H9 (cell line): ENCODE data around the gene BRWD1. TPM values are rescaled to one million over a fixed set of nuclear protein-coding genes. Genes with fewer than 3 reads are reported as not detected.
A peak's percentile ranks its signal among the peaks of the same experiment; 100 is the strongest.

Experiments used
- DNase-seq: peaks from one replicate; pipeline ENCODE4 v3.0.0-alpha.2; 2017
- H2AFZ ChIP-seq: one replicate; pipeline ENCODE4 v1.6.1; 2013; ENCODE audit warnings: mild to moderate bottlenecking, low read length, control low read depth, moderate library complexity
- H2AK5ac ChIP-seq: 2 replicates; pipeline ENCODE4 v1.6.1; 2013; ENCODE audit warnings: low read length, control low read depth, mixed read lengths; ENCODE audit not compliant: insufficient read length
- H2BK120ac ChIP-seq: one replicate; pipeline ENCODE4 v1.6.1; 2013; ENCODE audit warnings: low read depth, mild to moderate bottlenecking, low read length, control low read depth, inconsistent platforms; ENCODE audit not compliant: poor library complexity, severe bottlenecking
- H2BK12ac ChIP-seq: 2 replicates; pipeline ENCODE4 v1.6.1; 2013; ENCODE audit warnings: low read length, control low read depth, mixed read lengths, low read depth; ENCODE audit not compliant: insufficient read length
- H2BK15ac ChIP-seq: 2 replicates; pipeline ENCODE4 v1.6.1; 2013; ENCODE audit warnings: low read depth, low read length, control low read depth
- H2BK20ac ChIP-seq: one replicate; pipeline ENCODE4 v1.6.1; 2013; ENCODE audit warnings: low read depth, mild to moderate bottlenecking, low read length, control low read depth, inconsistent platforms; ENCODE audit not compliant: poor library complexity, severe bottlenecking
- H2BK5ac ChIP-seq: 2 replicates; pipeline ENCODE4 v1.6.1; 2013; ENCODE audit warnings: low read length, control low read depth, mixed read lengths; ENCODE audit not compliant: insufficient read length
- H3K14ac ChIP-seq: 2 replicates; pipeline ENCODE4 v1.6.1; 2013; ENCODE audit warnings: low read length, control low read depth; ENCODE audit not compliant: insufficient read depth
- H3K18ac ChIP-seq: 2 replicates; pipeline ENCODE4 v1.6.1; 2013; ENCODE audit warnings: low read depth, mild to moderate bottlenecking, mixed read lengths, low read length, control low read depth; ENCODE audit not compliant: insufficient read length
- H3K23ac ChIP-seq: 2 replicates; pipeline ENCODE4 v1.6.1; 2013; ENCODE audit warnings: low read length, control low read depth, mixed read lengths, low read depth; ENCODE audit not compliant: insufficient read length
- H3K23me2 ChIP-seq: 2 replicates; pipeline ENCODE4 v1.6.1; 2013; ENCODE audit warnings: low read depth, mild to moderate bottlenecking, mixed read lengths, low read length, control low read depth; ENCODE audit not compliant: insufficient read length, poor library complexity, severe bottlenecking
- H3K27ac ChIP-seq: 2 replicates; pipeline ENCODE4 v1.5.1; 2013; ENCODE audit warnings: low read length, control low read depth, mixed read lengths, low read depth; ENCODE audit not compliant: insufficient read length
- H3K27me3 ChIP-seq: 2 replicates; pipeline ENCODE4 v1.6.1; 2013; ENCODE audit warnings: low read length, control low read depth, inconsistent platforms; ENCODE audit not compliant: insufficient read depth
- H3K4ac ChIP-seq: 2 replicates; pipeline ENCODE4 v1.6.1; 2013; ENCODE audit warnings: low read depth, mild to moderate bottlenecking, control low read depth, inconsistent platforms, low read length, moderate library complexity
- H3K4me1 ChIP-seq: 2 replicates; pipeline ENCODE4 v1.6.1; 2013; ENCODE audit warnings: low read length, control low read depth, inconsistent platforms; ENCODE audit not compliant: insufficient read depth
- H3K4me2 ChIP-seq: 2 replicates; pipeline ENCODE4 v1.6.1; 2013; ENCODE audit warnings: low read length, control low read depth, mixed read lengths; ENCODE audit not compliant: insufficient read length, insufficient read depth
- H3K56ac ChIP-seq: 2 replicates; pipeline ENCODE4 v1.6.1; 2013; ENCODE audit warnings: low read depth, mild to moderate bottlenecking, mixed read lengths, low read length, control low read depth; ENCODE audit not compliant: insufficient read length
- H3K79me1 ChIP-seq: 2 replicates; pipeline ENCODE4 v1.6.1; 2013; ENCODE audit warnings: low read depth, mild to moderate bottlenecking, moderate library complexity, low read length, control low read depth, inconsistent platforms; ENCODE audit not compliant: insufficient read depth, poor library complexity, severe bottlenecking
- H3K79me2 ChIP-seq: 2 replicates; pipeline ENCODE4 v1.6.1; 2013; ENCODE audit warnings: low read length, control low read depth, inconsistent platforms; ENCODE audit not compliant: insufficient read depth
- H3K9ac ChIP-seq: 2 replicates; pipeline ENCODE4 v1.6.1; 2013; ENCODE audit warnings: low read length, control low read depth, mixed read lengths; ENCODE audit not compliant: insufficient read length; ENCODE audit errors: extremely low read depth
- H3K9me3 ChIP-seq: one replicate; pipeline ENCODE4 v1.6.1; 2013; ENCODE audit warnings: low read depth, low read length, inconsistent platforms; ENCODE audit not compliant: control insufficient read depth
- H3T11ph ChIP-seq: one replicate; pipeline ENCODE4 v1.6.1; 2013; ENCODE audit warnings: mild to moderate bottlenecking, low read length, control low read depth, inconsistent platforms
- H4K20me1 ChIP-seq: one replicate; pipeline ENCODE4 v1.6.1; 2013; ENCODE audit not compliant: control insufficient read depth, insufficient read length, insufficient read depth
- H4K5ac ChIP-seq: 2 replicates; pipeline ENCODE4 v1.6.1; 2013; ENCODE audit warnings: low read depth, mild to moderate bottlenecking, mixed read lengths, low read length, control low read depth; ENCODE audit not compliant: insufficient read length
- H4K8ac ChIP-seq: replicated peaks from 2 replicates; pipeline ENCODE4 v1.6.1; 2013; ENCODE audit warnings: low read length, control low read depth, mixed read lengths, low read depth; ENCODE audit not compliant: insufficient read length
- H4K91ac ChIP-seq: 2 replicates; pipeline ENCODE4 v1.6.1; 2013; ENCODE audit warnings: low read depth, mild to moderate bottlenecking, moderate library complexity, mixed read lengths, low read length, control low read depth; ENCODE audit not compliant: insufficient read length
- H3K27ac Mint-ChIP-seq, 3 experiments: 2 replicates in 2 of 3; 3 replicates in 1 of 3; pipeline ENCODE4 v1.8.0; 2020 to 2021; ENCODE audit warnings: mixed read lengths in 3 of 3, mild to moderate bottlenecking in 1 of 3, moderate library complexity in 1 of 3
- H3K27me3 Mint-ChIP-seq: 2 replicates; pipeline ENCODE4 v1.8.0; 2021; ENCODE audit warnings: low read depth, mild to moderate bottlenecking, moderate library complexity, mixed read lengths
- H3K36me3 Mint-ChIP-seq, 3 experiments: 2 replicates in 2 of 3; 3 replicates in 1 of 3; pipeline ENCODE4 v1.8.0; 2020 to 2021; ENCODE audit warnings: low read depth in 3 of 3, mixed read lengths in 3 of 3; ENCODE audit not compliant: insufficient read depth in 1 of 3
- H3K4me1 Mint-ChIP-seq, 2 experiments: 2 replicates each; pipeline ENCODE4 v1.8.0; 2020; ENCODE audit warnings: mixed read lengths in 2 of 2
- H3K4me3 Mint-ChIP-seq, 2 experiments: 2 replicates in 1 of 2; 3 replicates in 1 of 2; pipeline ENCODE4 v1.8.0; 2020 to 2021; ENCODE audit warnings: mild to moderate bottlenecking in 2 of 2, mixed read lengths in 2 of 2, moderate library complexity in 1 of 2
- H3K9me3 Mint-ChIP-seq, 2 experiments: 2 replicates in 1 of 2; 3 replicates in 1 of 2; pipeline ENCODE4 v1.8.0; 2020; ENCODE audit warnings: mild to moderate bottlenecking in 2 of 2, mixed read lengths in 2 of 2, moderate library complexity in 1 of 2
- WGBS: extraction: QIAGEN DNeasy Blood & Tissue Kit; methylation state at CpG from one replicate; pipeline ENCODE4 v1.1.7; 2013; ENCODE audit warnings: missing lambda C conversion rate, low lambda C conversion rate, mixed read lengths; ENCODE audit not compliant: insufficient read length; ENCODE audit errors: extremely low coverage; 5-methylcytosine and 5-hydroxymethylcytosine counted together
- total RNA-seq: library from RNA; stranded (reverse); gene quantifications from 2 replicates; pipeline ENCODE4 v1.2.1, GENCODE V29; 2021
- TF ChIP-seq, protein P1 (sequence below): fragments of 200-600 bp; sonication (generic); conservative IDR thresholded peaks from 3 replicates; pipeline ENCODE4 v1.8.0; 2021; ENCODE audit warnings: antibody characterized with exemption, mild to moderate bottlenecking

BRWD1 gene
- total RNA-seq, 1 experiment from 2014 or later: 48.4 TPM

DNA sequence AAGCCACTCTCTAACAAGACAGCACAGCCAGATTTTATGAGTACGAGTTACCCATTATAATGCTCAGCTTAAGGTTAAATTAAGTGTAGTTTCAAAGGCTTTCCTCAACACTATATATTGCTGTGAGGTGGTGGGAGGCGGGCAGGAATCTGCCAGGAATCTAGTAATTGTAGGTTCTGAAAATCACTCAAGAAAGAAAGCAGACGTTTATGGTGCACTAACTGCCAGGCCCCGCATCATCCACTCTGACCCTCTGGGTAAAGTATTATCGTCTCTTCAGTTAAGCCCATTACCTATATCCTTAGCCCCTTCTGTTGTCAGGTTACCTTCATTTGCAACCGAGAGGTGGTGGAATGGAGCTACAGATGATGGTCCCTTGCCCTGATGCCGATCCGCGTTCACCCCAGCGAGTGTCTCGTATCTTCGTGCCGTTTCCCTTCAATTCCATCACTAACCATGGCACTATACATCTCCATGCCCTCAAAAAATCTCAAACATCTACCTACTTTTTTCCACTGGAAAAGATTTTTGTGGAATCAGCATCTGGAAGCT is 23.1 kb upstream of the BRWD1 start:
- Histone ChIP-seq H3K79me2 (no peaks in the 10 kb centered on the region), H3K23me2 (no peaks in the 10 kb centered on the region), H2BK120ac (no peak overlapping the region), H3K56ac (no peak overlapping the region), H3K4ac (no peak overlapping the region), H4K91ac (no peak overlapping the region), H3K9ac (no peak overlapping the region), H2BK5ac (no peak overlapping the region), H3K23ac (no peak overlapping the region), H2BK20ac (no peak overlapping the region), H2BK15ac (no peak overlapping the region), H4K5ac (no peak overlapping the region), H3K4me2 (no peak overlapping the region), H3K27me3 (no peaks in the 10 kb centered on the region), H2AFZ (no peak overlapping the region), H3K27ac (no peak overlapping the region), H3K4me1 (no peaks in the 10 kb centered on the region), H3T11ph (no peak overlapping the region), H4K20me1 (no peaks in the 10 kb centered on the region), H2AK5ac (no peak overlapping the region), H2BK12ac (no peak overlapping the region), H4K8ac (no peak overlapping the region), H3K18ac (no peak overlapping the region), H3K9me3 (no peaks in the 10 kb centered on the region), H3K14ac (no peak overlapping the region), H3K79me1 (no peaks in the 10 kb centered on the region)
- Mint-ChIP-seq H3K4me3 (no peak overlapping the region), H3K9me3 (no peaks in the 10 kb centered on the region), H3K4me1 (peaks cover 9 to 10% of the 10 kb centered on the region in 2 experiments), H3K27ac (peak overlapping the region in 1 of 3 experiments; percentile 28; a peak in 1 of 7 replicates), H3K36me3 (peaks cover 0 to 4% (median 3%) of the 10 kb centered on the region in 3 experiments; a peak in 4 of 7 replicates), H3K27me3 (no peaks in the 10 kb centered on the region)
- DNase-seq: no peak
- WGBS: no CpG with 5 or more reads among the region's 13 CpGs
- TF ChIP-seq, protein P1, sequence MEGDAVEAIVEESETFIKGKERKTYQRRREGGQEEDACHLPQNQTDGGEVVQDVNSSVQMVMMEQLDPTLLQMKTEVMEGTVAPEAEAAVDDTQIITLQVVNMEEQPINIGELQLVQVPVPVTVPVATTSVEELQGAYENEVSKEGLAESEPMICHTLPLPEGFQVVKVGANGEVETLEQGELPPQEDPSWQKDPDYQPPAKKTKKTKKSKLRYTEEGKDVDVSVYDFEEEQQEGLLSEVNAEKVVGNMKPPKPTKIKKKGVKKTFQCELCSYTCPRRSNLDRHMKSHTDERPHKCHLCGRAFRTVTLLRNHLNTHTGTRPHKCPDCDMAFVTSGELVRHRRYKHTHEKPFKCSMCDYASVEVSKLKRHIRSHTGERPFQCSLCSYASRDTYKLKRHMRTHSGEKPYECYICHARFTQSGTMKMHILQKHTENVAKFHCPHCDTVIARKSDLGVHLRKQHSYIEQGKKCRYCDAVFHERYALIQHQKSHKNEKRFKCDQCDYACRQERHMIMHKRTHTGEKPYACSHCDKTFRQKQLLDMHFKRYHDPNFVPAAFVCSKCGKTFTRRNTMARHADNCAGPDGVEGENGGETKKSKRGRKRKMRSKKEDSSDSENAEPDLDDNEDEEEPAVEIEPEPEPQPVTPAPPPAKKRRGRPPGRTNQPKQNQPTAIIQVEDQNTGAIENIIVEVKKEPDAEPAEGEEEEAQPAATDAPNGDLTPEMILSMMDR: no peak
